ENCODE measurements around the gene ARPC1A.
"Not testable (repeated sequence)": the region's sequence is repeated elsewhere in the genome, so short reads cannot be mapped to it uniquely, and the experiment has no call there.

ARPC1A gene

GRCh38 chr7:99369767-99370391 is 44.2 kb downstream of the ARPC1A start:
- no peak for DNase-seq (ENCODE audit: low read depth in 2 of 2)

DNA sequence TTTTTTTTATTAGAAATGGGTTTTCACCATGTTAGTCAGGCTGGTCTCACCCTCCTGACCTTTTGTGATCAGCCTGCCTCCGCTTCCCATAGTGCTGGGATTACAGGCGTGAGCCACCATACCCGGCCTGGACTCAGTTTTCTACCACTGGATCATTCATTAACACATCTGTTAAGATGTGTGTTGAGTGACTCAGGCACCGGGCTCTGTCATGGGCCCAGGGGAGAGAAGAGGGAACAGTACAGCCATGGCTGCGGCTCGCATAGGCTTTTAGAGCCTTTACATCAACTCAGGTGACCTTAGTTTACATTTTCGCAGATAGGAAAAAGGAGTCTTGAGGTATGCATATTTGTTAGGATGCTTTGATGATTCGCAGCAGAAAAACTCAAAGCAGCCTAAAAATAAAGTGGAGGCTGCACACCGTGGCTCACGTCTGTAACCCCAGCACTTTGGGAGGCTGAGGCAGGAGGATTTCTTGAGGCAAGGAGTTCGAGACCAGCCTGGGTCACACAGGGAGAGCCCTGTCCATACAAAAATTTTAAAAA is 45.8 kb downstream of the ARPC1A start:
- DNase-seq (ENCODE audit: low read depth in 2 of 2): no peak

- no peak for DNase-seq (ENCODE audit: low read depth in 2 of 2)
Measured at GRCh38 chr7:99372275-99373090, 46.8 kb downstream of the ARPC1A start.

- DNase-seq (ENCODE audit: low read depth in 2 of 2): no peak
Measured at GRCh38 chr7:99373091-99374066, 47.7 kb downstream of the ARPC1A start.

- DNase-seq (ENCODE audit: low read depth in 2 of 2): peak; percentile 69 to 71
Measured at GRCh38 chr7:99374111-99375064, 48.7 kb downstream of the ARPC1A start, which contains the start of gene ARPC1B. Gene ARPC1B (plus strand): TSS chr7:99374730. CDS start chr7:99385715, 10,985 bp downstream.

DNA sequence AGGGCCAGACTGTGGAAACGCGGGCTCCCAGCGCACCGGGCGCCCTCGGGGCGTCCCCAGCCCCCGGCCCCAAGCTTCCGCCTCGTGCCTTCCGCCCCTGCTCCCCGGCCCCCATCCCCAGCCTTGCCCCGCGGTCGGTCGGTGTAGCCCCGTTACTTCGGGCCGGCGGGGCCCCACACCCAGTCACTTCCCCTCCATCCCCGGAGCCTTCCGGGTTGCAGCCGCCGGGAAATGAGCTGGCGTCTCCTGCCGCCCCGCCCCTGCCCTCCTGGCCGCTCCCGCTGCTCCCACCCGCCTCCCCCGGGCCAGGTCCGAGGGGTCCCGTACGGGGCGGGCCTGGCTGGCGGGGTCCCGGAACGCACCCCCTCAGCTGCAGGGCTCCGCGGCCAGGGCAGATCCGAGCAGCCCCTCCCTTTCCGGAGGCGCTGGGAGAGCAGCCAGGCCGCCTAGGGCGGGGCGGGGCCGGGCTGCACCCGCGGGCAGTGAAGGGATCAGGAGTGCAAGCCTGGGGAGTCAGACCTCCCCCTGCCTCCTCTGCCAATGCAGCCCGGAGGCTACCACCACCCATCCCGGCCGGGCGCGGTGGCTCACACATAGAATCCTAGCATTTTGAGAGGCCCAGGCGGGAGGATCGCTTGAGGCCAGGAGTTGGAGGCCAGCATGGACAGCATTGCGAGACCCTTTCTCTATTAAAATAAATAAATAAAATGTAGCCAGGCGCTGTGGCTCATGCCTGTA is 49.5 kb downstream of the ARPC1A start:
- DNase-seq (ENCODE audit: low read depth in 2 of 2): peak; percentile 23 to 27

DNA sequence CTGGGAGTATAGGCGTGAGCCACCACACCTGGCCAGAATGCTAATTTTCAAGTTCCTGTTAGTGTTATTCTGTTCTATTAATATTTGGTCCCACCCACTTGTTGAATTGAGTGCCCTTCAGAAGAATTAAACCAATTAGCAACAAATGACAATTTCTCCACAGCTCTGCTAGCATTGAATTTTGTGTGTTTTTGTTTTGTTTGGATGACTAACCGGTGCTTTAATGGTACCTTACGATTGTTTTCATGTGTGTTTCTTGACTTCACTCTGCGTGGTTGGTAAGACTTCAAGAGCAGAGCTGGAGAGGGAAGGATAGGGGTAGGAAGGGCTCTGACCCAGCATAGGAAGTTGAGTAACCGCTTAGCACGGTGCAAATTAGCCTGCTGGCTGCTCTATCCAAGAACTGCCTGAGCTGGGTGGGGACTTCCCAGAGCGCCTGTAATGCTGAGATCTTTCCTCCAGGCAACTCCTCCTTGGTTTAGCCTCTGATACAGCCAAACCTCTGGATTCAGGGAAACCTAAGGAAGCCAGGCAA is 53.4 kb downstream of the ARPC1A start:
- DNase-seq (ENCODE audit: low read depth in 2 of 2): peak in 1 of 2 donors; percentile 20

- not testable (repeated sequence) for DNase-seq (ENCODE audit: low read depth in 2 of 2)
Measured at GRCh38 chr7:99379693-99380031, 54.0 kb downstream of the ARPC1A start.

- DNase-seq (ENCODE audit: low read depth in 2 of 2): no peak
Measured at GRCh38 chr7:99380032-99380822, 54.5 kb downstream of the ARPC1A start.

DNA sequence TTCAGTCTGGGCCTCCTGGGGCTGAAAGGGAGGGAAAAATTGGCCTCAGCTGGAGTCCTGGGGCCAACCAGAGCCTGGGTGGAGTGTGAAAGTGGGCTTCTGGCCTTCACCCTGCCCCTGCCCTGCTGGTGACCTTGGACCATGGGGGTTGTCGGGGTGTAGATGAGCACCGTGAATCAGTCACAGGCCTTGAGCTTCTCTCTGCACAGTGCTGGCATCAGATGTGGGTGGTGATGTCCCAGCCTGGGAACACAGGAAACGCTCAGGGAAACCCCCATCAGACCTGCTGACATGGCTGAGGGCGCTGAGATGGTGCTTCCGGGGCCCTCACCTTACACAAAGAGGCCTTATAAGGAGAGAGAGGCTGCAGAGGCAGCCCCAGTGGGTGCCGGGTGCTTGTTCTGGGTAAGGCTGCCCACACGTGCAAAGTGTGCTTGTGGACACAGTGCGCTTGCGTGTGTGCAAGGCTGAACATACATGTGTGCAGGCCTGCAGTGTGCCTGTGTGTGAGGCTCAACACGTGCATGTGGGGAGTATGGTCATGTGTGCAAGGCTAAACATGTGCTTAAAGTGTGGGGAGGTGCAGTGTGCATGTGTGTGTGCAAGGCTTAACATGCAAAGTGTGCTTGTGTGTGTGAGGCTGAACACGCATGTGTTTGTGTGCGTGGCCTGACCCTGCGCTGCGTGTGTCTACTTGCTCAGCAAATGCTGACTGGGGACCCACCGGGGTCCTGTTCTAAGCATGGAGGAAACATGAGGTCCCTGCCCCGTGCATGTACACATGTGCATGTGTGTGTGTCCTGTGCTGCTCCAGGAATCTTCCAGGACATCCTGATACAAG is 55.3 kb downstream of the ARPC1A start:
- peak; percentile 62 to 81 for DNase-seq (ENCODE audit: low read depth in 2 of 2)

GRCh38 chr7:99381664-99382075 is 56.0 kb downstream of the ARPC1A start:
- DNase-seq (ENCODE audit: low read depth in 2 of 2): no peak

GRCh38 chr7:99383203-99383602 is 57.5 kb downstream of the ARPC1A start:
- no peak for DNase-seq (ENCODE audit: low read depth in 2 of 2)

DNA sequence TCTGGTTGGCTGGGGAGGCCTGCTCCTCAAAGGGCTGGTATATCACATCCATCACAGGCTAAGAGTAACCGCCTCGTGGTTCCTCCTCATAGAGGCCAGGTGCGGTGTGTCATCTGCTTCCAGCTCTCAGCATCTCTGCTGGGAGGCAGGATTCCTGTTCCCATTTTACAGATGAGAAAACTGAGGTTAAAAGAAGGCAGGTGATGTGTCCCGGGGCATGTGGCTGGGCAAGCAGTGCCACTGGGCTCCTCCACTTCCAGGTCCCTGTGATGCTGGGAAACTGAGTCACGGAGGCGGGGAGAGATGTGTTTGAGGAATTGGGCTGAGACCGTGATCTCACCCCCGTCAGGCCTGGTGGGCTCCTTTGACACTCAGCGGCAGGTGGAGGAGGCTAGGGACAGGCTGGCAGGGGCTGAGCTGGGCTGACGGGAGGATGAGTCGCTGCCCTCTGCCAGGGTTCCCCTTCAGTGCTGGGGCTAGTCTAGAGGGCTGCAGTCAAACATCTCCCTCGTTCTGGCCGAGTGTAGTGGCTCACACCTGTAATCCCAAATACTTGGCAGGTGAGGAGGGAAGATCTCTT is 58.2 kb downstream of the ARPC1A start:
- no peak for DNase-seq (ENCODE audit: low read depth in 2 of 2)

GRCh38 chr7:99384523-99384922 is 58.8 kb downstream of the ARPC1A start:
- DNase-seq (ENCODE audit: low read depth in 2 of 2): no peak

DNA sequence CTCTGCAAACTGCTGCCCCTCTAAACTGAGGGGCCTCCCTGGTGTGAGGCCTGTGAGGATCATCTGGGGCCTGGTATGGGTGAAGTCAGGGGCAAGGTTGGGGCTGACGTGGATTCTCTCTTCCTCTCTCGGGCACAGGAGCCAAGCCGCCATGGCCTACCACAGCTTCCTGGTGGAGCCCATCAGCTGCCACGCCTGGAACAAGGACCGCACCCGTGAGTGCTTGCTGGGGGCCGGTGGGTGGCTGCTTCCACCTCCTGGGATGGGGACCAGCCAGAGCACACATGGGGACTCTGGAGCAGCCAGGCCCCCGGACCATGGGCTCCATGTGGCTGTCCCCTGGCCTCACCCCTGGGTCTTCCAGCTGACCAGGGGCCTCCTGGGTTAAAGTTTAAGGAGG is 59.9 kb downstream of the ARPC1A start:
- DNase-seq (ENCODE audit: low read depth in 2 of 2): no peak

DNA sequence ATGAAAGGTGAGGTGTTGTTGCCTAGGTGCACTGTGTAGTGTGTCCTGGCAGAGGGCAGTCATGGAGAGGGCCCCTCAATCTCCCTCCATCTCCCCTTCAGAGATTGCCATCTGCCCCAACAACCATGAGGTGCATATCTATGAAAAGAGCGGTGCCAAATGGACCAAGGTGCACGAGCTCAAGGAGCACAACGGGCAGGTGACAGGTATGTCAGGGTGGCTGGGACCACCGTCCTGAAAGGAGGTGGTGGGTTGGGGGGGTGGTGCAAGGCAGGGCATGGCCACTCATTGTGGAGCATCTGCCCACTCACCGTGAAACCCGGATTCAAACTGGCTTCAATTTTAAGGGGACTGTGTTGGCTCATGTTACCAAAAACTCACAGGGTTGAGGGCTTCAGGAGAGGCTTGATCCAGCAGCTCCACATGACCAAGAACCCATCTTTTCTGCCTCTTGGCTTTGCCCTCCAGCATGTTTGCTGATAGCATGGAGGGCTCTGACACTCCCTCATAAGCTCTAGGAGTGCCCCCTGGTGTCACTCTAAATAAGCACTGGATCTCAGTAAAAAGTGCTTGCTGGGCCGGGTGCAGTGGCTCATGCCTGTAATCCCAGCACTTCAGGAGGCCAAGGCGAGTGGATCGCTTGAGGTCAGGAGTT is 61.0 kb downstream of the ARPC1A start:
- no peak for DNase-seq (ENCODE audit: low read depth in 2 of 2)

DNA sequence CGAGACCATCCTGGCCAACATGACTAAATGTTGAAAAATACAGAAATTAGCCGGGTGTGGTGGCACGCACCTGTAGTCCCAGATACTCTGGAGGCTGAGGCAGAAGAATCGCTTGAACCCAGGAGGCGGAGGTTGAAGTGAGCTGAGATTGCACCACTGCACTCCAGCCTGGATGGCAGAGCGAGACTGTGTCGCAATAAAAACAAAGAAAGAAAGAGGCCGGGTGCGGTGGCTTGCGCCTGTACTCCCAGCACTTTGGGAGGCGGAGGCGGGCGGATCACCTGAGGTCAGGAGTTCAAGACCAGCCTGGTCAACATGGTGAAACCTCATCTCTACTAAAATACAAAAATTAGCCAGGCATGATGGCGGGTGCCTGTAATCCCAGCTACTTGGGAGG is 61.5 kb downstream of the ARPC1A start:
- not testable (repeated sequence) for DNase-seq (ENCODE audit: low read depth in 2 of 2)
